ENCODE results near the gene NECTIN2.
"Not testable (repeated sequence)": the region's sequence is repeated elsewhere in the genome, so short reads cannot be mapped to it uniquely, and the experiment has no call there.

The NECTIN2 gene

DNA sequence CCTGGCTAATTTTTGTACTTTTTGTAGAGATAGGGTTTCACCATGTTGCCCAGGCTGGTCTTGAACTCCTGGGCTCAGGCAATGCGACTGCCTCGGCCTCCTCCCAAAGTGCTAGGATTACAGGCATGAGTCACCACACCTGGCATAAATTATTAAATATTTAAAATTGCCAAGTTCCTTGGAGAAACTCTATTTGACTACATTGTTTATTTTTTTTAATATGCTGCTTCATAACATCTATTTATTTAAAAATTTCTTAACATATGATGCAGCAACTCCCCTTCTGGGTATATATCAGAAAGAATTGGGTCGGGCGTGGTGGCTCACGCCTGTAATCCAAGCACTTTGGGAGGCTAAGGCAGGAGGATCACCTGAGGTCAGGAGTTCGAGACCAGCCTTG, 13.2 kb upstream of the NECTIN2 start:
- not testable (repeated sequence) for H3K4me1 Mint-ChIP-seq; H3K36me3 Mint-ChIP-seq (ENCODE audit: low read depth); H3K9me3 Mint-ChIP-seq; H3K27ac Mint-ChIP-seq; H3K4me3 Mint-ChIP-seq; DNase-seq; ATAC-seq
- peaks cover 12% of the 10 kb centered on the region for H3K27me3 Mint-ChIP-seq

- H3K27ac Mint-ChIP-seq; H3K36me3 Mint-ChIP-seq (ENCODE audit: low read depth); H3K9me3 Mint-ChIP-seq; H3K4me3 Mint-ChIP-seq; DNase-seq; ATAC-seq; H3K4me1 Mint-ChIP-seq: not testable (repeated sequence)
- H3K27me3 Mint-ChIP-seq: peaks cover 10% of the 10 kb centered on the region
Measured at GRCh38 chr19:44834399-44834798, 11.7 kb upstream of the NECTIN2 start.

DNA sequence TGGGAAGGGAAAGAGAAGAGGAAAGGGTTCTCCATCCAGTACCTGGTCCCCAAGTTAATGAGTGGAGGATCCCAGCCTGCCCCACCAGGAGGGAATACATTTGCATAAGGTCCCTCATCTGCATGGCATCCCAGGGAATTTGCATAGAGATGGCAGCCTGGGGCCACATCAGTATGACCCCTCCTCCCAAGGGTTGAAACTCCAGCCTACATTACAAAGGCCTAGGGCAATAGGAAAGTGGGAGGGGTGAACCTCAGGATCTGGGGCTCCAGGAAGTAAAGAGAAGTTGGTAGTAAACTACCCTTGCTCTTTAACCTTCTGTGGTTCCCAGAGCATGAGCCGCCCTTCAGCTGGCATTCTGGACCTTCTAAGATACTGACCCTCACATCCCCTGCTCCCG, 6.8 kb upstream of the NECTIN2 start:
- no peaks in the 10 kb centered on the region for H3K9me3 Mint-ChIP-seq
- ATAC-seq: no peak

GRCh38 chr19:44840811-44841210, 5.3 kb upstream of the NECTIN2 start:
- DNase-seq (no peak), ATAC-seq (no peak)
- no peaks in the 10 kb centered on the region for H3K36me3 Mint-ChIP-seq (ENCODE audit: low read depth)
- H3K27me3 Mint-ChIP-seq: peaks cover 8% of the 10 kb centered on the region
- no peaks in the 10 kb centered on the region for H3K9me3 Mint-ChIP-seq
- H3K4me1 Mint-ChIP-seq: peaks cover 14% of the 10 kb centered on the region
- no peak overlapping the region for H3K4me3 Mint-ChIP-seq
- H3K27ac Mint-ChIP-seq: no peak overlapping the region

More for the DNA sequence above, 6.8 kb upstream of the NECTIN2 start:
- Mint-ChIP-seq H3K36me3 (ENCODE audit: low read depth) (no peaks in the 10 kb centered on the region), H3K4me1 (peaks cover 4% of the 10 kb centered on the region), H3K4me3 (no peak overlapping the region), H3K27me3 (peaks cover 2% of the 10 kb centered on the region), H3K27ac (no peak overlapping the region)
- DNase-seq: no peak

DNA sequence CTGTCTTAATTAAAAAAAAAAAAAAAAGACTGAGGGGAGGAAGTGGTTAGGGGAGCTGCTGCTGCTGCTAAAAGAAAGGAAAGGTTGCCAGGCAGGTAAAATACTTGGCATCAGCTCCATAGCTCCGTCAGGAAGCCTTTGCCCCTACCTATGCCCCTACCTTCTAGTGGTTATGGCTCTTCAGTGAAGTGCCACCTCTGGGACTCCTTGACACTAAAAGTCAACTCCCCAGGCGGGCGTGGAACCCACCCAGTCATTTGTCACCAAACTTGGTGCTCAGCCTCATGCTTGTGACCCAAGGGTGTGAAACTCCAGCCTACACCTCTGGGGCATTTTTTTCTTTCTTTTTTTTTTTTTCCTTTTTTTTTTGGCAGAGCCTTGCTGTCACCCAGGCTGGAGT, 4.9 kb upstream of the NECTIN2 start:
- H3K27me3 Mint-ChIP-seq: peaks cover 12% of the 10 kb centered on the region
- H3K4me1 Mint-ChIP-seq: peaks cover 17% of the 10 kb centered on the region
- no peaks in the 10 kb centered on the region for H3K36me3 Mint-ChIP-seq (ENCODE audit: low read depth)
- DNase-seq (no peak), ATAC-seq (no peak)
- H3K27ac Mint-ChIP-seq: no peak overlapping the region
- H3K9me3 Mint-ChIP-seq: no peaks in the 10 kb centered on the region
- H3K4me3 Mint-ChIP-seq: no peak overlapping the region

GRCh38 chr19:44845286-44845611, 848 bp upstream of the NECTIN2 start:
- Mint-ChIP-seq H3K9me3 (no peaks in the 10 kb centered on the region), H3K4me1 (peaks cover 26% of the 10 kb centered on the region), H3K4me3 (peak overlapping the region; percentile 83), H3K36me3 (ENCODE audit: low read depth) (no peaks in the 10 kb centered on the region), H3K27ac (peak overlapping the region; percentile 63), H3K27me3 (peaks cover 36% of the 10 kb centered on the region)
- no peak for ATAC-seq
- no peak for DNase-seq

DNA sequence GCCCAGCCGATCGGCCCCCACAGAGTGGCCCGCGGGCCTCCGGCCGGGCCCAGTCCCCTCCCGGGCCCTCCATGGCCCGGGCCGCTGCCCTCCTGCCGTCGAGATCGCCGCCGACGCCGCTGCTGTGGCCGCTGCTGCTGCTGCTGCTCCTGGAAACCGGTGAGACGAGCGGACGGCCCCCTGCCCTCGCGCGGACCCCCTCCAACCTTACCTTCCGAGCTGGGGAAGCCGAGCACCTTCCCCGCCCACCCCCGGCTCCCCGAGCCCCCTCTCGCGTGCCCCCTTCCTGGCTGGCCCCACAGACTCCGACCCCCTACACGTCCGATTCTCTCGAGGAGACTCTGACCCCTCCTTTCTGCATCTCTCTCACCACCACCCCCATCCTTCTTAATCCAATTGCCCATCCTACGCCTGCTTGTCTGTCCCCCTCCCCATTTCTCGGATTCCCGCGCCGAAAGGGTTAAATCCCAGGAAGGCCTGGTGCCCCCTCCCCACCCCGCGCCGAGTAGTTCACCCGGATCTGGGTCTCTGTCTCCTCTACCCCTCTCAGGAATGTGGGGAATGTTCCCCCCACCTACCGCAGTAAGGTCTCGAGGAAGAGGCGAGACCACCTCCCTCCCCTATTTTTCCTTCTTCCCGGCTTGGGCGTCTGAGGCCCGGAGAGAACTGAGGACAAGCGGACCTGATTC, 502 bp downstream of the NECTIN2 start:
- H3K36me3 Mint-ChIP-seq (ENCODE audit: low read depth): no peaks in the 10 kb centered on the region
- peaks cover 39% of the 10 kb centered on the region for H3K27me3 Mint-ChIP-seq

DNA sequence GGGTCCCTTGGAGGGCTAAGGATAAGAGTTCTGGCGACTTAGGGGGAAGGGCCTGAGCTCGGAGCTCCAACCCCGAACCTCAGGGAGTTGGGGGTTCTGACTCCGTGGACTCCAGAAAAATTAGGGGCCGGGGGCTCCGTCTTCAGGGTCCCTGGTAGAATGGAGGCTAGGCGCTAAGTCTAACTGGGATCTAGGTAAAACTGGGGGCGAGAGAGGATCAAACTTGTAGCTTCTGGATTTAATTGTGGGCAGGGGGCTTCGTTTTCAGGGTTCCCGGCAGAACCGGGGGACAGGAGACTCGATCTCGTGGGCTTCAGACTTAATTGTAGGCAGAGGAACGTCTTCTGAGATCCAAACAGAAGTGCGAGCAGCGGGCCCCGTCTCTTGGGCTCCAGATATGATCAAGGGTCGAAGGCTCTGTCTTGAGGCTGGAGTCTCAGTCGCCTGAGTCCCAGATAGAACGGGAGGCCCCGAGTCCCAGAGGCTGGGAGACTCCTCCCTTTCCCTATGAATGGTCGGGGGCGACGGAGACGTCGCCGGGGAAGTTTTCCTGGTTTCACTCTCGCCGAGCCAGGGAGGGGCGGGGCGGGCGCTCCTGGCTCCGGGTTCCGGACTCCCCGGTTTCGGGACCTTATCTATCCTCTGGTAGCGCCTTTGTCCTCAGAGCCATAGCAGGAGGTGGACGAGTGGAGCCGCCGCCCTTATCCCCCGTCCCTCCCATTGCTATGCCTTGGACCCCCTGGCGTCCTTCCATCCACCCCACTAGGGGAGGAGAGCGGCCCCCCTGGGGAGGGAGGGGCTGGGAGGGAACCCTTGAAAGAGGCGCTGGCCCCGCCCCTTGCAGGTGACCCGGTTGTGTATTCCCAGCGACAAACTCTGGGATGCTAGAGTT, 1.3 kb downstream of the NECTIN2 start:
- H3K27ac Mint-ChIP-seq: no peak overlapping the region
- H3K27me3 Mint-ChIP-seq: peaks cover 40% of the 10 kb centered on the region
- peak overlapping the region; percentile 83 for H3K4me3 Mint-ChIP-seq
- no peaks in the 10 kb centered on the region for H3K36me3 Mint-ChIP-seq (ENCODE audit: low read depth)
- no peaks in the 10 kb centered on the region for H3K9me3 Mint-ChIP-seq
- peaks cover 23% of the 10 kb centered on the region for H3K4me1 Mint-ChIP-seq
- ATAC-seq (no peak), DNase-seq (no peak)

More for the DNA sequence above, 502 bp downstream of the NECTIN2 start:
- Mint-ChIP-seq H3K4me3 (peak overlapping the region; percentile 83), H3K27ac (no peak overlapping the region), H3K4me1 (peaks cover 24% of the 10 kb centered on the region), H3K9me3 (no peaks in the 10 kb centered on the region)
- DNase-seq (no peak), ATAC-seq (no peak)

GRCh38 chr19:44848036-44848811, 2.1 kb downstream of the NECTIN2 start:
- Mint-ChIP-seq H3K27ac (no peak overlapping the region), H3K27me3 (peaks cover 40% of the 10 kb centered on the region)

DNA sequence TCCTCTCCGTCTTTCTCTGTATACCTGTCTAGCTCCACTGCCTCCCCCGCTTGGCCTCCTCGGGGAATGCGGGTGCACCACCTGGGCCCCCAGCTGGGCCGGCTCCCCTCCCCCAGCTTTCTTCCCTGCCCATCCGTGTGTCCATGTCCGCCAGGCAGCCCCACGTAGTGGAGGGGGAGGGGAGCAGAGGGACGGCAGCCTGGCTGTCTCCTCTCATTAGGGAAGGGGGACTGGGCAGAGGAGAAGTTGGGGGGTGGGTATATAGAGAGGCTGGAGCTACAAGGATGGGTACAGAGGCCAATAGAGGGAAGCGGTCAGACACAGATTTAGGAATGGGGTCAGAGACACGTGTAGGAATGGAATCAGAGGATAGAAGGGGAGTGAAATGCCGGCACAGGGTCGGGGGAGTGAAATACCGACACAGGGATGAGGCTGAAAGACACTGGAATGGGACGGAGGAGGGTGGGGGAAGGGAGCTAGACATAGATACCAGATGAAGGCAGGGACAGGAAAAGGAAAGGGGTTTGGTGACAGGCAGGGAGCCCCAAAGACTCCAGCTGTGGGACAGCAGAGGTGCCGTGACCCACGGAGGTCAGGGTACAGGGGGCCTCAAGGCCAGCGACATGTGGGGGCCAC, 2.8 kb downstream of the NECTIN2 start:
- H3K27me3 Mint-ChIP-seq: peaks cover 40% of the 10 kb centered on the region
- no peak for DNase-seq
- ATAC-seq: no peak
- H3K27ac Mint-ChIP-seq: no peak overlapping the region
- H3K4me3 Mint-ChIP-seq: no peak overlapping the region
- no peaks in the 10 kb centered on the region for H3K36me3 Mint-ChIP-seq (ENCODE audit: low read depth)
- H3K4me1 Mint-ChIP-seq: peaks cover 23% of the 10 kb centered on the region
- H3K9me3 Mint-ChIP-seq: no peaks in the 10 kb centered on the region

More at GRCh38 chr19:44848036-44848811, 2.1 kb downstream of the NECTIN2 start:
- DNase-seq: no peak
- ATAC-seq: no peak
- Mint-ChIP-seq H3K9me3 (no peaks in the 10 kb centered on the region), H3K36me3 (ENCODE audit: low read depth) (no peaks in the 10 kb centered on the region), H3K4me1 (peaks cover 23% of the 10 kb centered on the region), H3K4me3 (no peak overlapping the region)

DNA sequence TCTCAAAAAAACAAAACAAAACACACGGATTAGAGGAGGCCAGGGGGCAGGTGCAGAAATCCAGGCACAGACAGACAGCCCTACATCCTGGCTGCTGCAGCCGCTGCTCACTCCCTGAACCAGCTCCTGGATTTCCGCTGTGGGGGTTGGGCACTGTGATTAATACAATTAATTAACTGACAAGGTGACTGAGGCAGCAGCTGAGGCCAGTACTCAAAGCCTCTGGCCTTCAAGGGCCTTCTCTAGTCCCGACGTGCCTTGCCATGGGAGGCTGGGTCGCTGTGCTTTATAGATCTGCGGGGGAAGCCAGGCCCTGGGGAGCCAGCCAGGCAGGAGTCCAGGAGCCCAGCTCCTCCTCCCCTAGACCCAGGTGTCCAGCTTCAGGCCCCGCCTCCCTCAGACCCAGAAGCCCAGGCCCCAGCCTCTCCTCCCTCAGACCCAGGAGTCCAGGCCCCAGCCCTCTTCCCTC, 4.6 kb downstream of the NECTIN2 start:
- Mint-ChIP-seq H3K4me3 (no peak overlapping the region), H3K27ac (no peak overlapping the region), H3K36me3 (ENCODE audit: low read depth) (no peaks in the 10 kb centered on the region), H3K4me1 (peaks cover 13% of the 10 kb centered on the region), H3K9me3 (no peaks in the 10 kb centered on the region), H3K27me3 (peaks cover 33% of the 10 kb centered on the region)
- DNase-seq (no peak), ATAC-seq (no peak)

DNA sequence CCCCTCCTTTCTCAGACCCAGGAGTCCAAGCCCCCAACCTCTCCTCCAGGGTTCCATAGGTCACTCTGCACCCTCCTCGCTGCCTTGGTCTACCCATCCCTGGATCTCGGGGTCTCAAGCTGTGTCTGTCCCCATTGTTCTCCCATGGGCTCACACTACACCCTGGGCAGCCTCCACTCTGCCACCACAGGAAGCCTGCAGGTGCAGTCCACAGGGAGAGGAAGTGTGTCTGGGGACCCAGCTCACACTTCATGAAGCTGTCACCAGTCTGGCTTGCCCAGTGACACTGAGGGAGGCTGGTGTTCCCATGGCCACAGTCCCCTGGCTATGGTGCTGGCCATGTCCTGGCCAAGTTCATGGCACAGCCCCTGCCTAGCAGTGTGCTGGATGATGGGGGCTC, 5.3 kb downstream of the NECTIN2 start:
- Mint-ChIP-seq H3K27ac (no peak overlapping the region), H3K9me3 (no peaks in the 10 kb centered on the region), H3K4me3 (no peak overlapping the region), H3K4me1 (peaks cover 9% of the 10 kb centered on the region), H3K36me3 (ENCODE audit: low read depth) (no peaks in the 10 kb centered on the region), H3K27me3 (peaks cover 29% of the 10 kb centered on the region)
- no peak for ATAC-seq
- DNase-seq: no peak

GRCh38 chr19:44855606-44856005, 9.5 kb downstream of the NECTIN2 start:
- Mint-ChIP-seq H3K36me3 (ENCODE audit: low read depth) (no peaks in the 10 kb centered on the region), H3K27ac (no peak overlapping the region), H3K27me3 (peaks cover 4% of the 10 kb centered on the region), H3K4me1 (no peaks in the 10 kb centered on the region), H3K4me3 (no peak overlapping the region), H3K9me3 (no peaks in the 10 kb centered on the region)
- DNase-seq (no peak), ATAC-seq (no peak)

GRCh38 chr19:44856421-44857083, 10.5 kb downstream of the NECTIN2 start:
- Mint-ChIP-seq H3K9me3 (no peaks in the 10 kb centered on the region), H3K27me3 (peaks cover 1% of the 10 kb centered on the region), H3K36me3 (ENCODE audit: low read depth) (no peaks in the 10 kb centered on the region), H3K4me3 (no peak overlapping the region), H3K27ac (no peak overlapping the region), H3K4me1 (no peaks in the 10 kb centered on the region)
- DNase-seq (no peak), ATAC-seq (no peak)

All from activated naive CD8-positive, alpha-beta T cell treated with anti-CD3 and anti-CD28 coated beads, Interleukin-2, amount 50 U/mL, for 24 hours (primary cell).